SK-N-SH (cell line): ENCODE data around the gene ANGPTL1. TPM values are rescaled to one million over a fixed set of nuclear protein-coding genes. Genes with fewer than 3 reads are reported as not detected.

Source experiments
- CTCF ChIA-PET: fragments of 300-600, 350-600 bp; formaldehyde crosslinking; extraction: SDS; loops from one replicate; lab custom pipeline; 2021; lab: Yijun Ruan, JAX
- POLR2A ChIA-PET: fragments of 350-600 bp; sonication (Branson Sonifier 250); formaldehyde crosslinking; extraction: SDS; loops from one replicate; lab custom pipeline; 2020; ENCODE audit warnings: antibody characterized with exemption, inconsistent platforms; lab: Yijun Ruan, JAX
- DNase-seq: peaks from one replicate; pipeline ENCODE4 v3.0.0; 2012
- H2AFZ ChIP-seq: fragments of 200-600 bp; sonication (generic); 2 replicates; pipeline ENCODE4 v1.8.1; 2016; ENCODE audit warnings: antibody characterized with exemption, mild to moderate bottlenecking, low read depth
- H3F3A ChIP-seq: fragments of 200-600 bp; sonication (generic); replicated peaks from 2 replicates; pipeline ENCODE3; 2016; ENCODE audit warnings: antibody characterized with exemption, mild to moderate bottlenecking; ENCODE audit not compliant: insufficient read depth
- H3K27ac ChIP-seq, 2 experiments: fragments of 200-500 bp in 1 of 2; fragments of 200-600 bp in 1 of 2; sonication (Bioruptor generic) in 1 of 2; sonication (generic), shearing (Covaris generic) in 1 of 2; 2 replicates each; pipeline versions ENCODE4 v1.5.1 to v1.6.1; 2014 to 2016; ENCODE audit warnings: low read depth in 2 of 2, inconsistent platforms in 1 of 2, low read length in 1 of 2, mild to moderate bottlenecking in 1 of 2, mixed read lengths in 1 of 2
- H3K27me3 ChIP-seq: fragments of 200-600 bp; sonication (generic), shearing (Covaris generic); 2 replicates; pipeline ENCODE4 v1.6.1; 2016; ENCODE audit warnings: mixed run types; ENCODE audit not compliant: insufficient read depth
- H3K36me3 ChIP-seq, 2 experiments: fragments of 200-500 bp in 1 of 2; fragments of 200-600 bp in 1 of 2; sonication (Bioruptor generic) in 1 of 2; sonication (generic) in 1 of 2; replicated peaks in 1 of 2; 2 replicates each; pipeline versions ENCODE3 to v1.5.1; 2014 to 2016; ENCODE audit warnings: low read length in 1 of 2, mild to moderate bottlenecking in 1 of 2; ENCODE audit not compliant: insufficient read depth in 2 of 2, control insufficient read depth in 1 of 2
- H3K4me1 ChIP-seq, 2 experiments: fragments of 200-500 bp in 1 of 2; fragments of 200-600 bp in 1 of 2; sonication (Bioruptor generic) in 1 of 2; sonication (generic), shearing (Covaris generic) in 1 of 2; 2 replicates each; pipeline versions ENCODE4 v1.5.1 to v1.6.1; 2014 to 2016; ENCODE audit warnings: low read depth in 1 of 2, low read length in 1 of 2, mixed run types in 1 of 2; ENCODE audit not compliant: insufficient read depth in 2 of 2, control insufficient read depth in 1 of 2
- H3K4me2 ChIP-seq: fragments of 200-600 bp; sonication (generic), shearing (Covaris generic); 2 replicates; pipeline ENCODE4 v1.6.1; 2017; ENCODE audit warnings: mixed run types
- H3K4me3 ChIP-seq, 2 experiments: fragments of 200-500 bp in 1 of 2; fragments of 200-600 bp in 1 of 2; sonication (Bioruptor generic) in 1 of 2; sonication (generic), shearing (Covaris generic) in 1 of 2; 2 replicates each; pipeline versions ENCODE4 v1.5.1 to v1.8.1; 2014 to 2016; ENCODE audit warnings: low read depth in 2 of 2, inconsistent platforms in 1 of 2, low read length in 1 of 2, mild to moderate bottlenecking in 1 of 2, mixed read lengths in 1 of 2, moderate library complexity in 1 of 2
- H3K79me2 ChIP-seq: fragments of 200-600 bp; sonication (generic); 2 replicates; pipeline ENCODE4 v1.8.1; 2017; ENCODE audit warnings: mild to moderate bottlenecking; ENCODE audit not compliant: insufficient read depth
- H3K9ac ChIP-seq: fragments of 200-600 bp; sonication (generic); 2 replicates; pipeline ENCODE4 v1.6.1; 2017; ENCODE audit warnings: mixed run types
- H3K9me2 ChIP-seq: fragments of 200-600 bp; sonication (generic); 2 replicates; pipeline ENCODE4 v1.6.1; 2017; ENCODE audit warnings: mixed run types
- H3K9me3 ChIP-seq: fragments of 200-600 bp; sonication (generic); 2 replicates; pipeline ENCODE4 v1.6.1; 2017; ENCODE audit warnings: mixed run types, mild to moderate bottlenecking, moderate library complexity
- H4K20me1 ChIP-seq: fragments of 200-600 bp; sonication (generic); 2 replicates; pipeline ENCODE4 v1.6.1; 2017; ENCODE audit warnings: mild to moderate bottlenecking, mixed run types; ENCODE audit not compliant: insufficient read depth
- CHD2 ChIP-seq: fragments of 150-350 bp; IDR thresholded peaks from 2 replicates; pipeline ENCODE4 v1.6.1; 2018; ENCODE audit warnings: low read length; ENCODE audit not compliant: partially characterized antibody
- EP300 ChIP-seq, 2 experiments: IDR thresholded peaks; 2 replicates each; pipeline versions ENCODE4 v1.4.0 to v1.6.1; 2012; ENCODE audit warnings: borderline replicate concordance in 1 of 2, low read depth in 1 of 2, low read length in 1 of 2
- EZH2phosphoT487 ChIP-seq: fragments of 200-600 bp; sonication (generic); IDR thresholded peaks from 2 replicates; pipeline ENCODE4 v1.6.1; 2017; ENCODE audit warnings: low read depth, mixed run types, mild to moderate bottlenecking, antibody characterized with exemption, moderate library complexity, borderline replicate concordance
- FOSL2 ChIP-seq: IDR thresholded peaks from 2 replicates; pipeline ENCODE4 v1.4.0; 2012; ENCODE audit warnings: low read depth, mild to moderate bottlenecking, moderate library complexity, borderline replicate concordance
- GATA2 ChIP-seq: sonication (generic); formaldehyde crosslinking; IDR thresholded peaks from 2 replicates; pipeline ENCODE4 v1.5.0; 2020; ENCODE audit warnings: mild to moderate bottlenecking, missing genetic modification reagents
- IRF3 ChIP-seq: fragments of 150-350 bp; IDR thresholded peaks from 2 replicates; pipeline ENCODE4 v1.6.1; 2016; ENCODE audit warnings: mild to moderate bottlenecking, low read depth, low read length
- JUND ChIP-seq: IDR thresholded peaks from 2 replicates; pipeline ENCODE4 v1.4.0; 2012
- MAX ChIP-seq: IDR thresholded peaks from 2 replicates; pipeline ENCODE4 v1.4.0; 2012; ENCODE audit warnings: low read depth
- MEF2A ChIP-seq: IDR thresholded peaks from 2 replicates; pipeline ENCODE4 v1.4.0; 2012; ENCODE audit warnings: low read depth, borderline replicate concordance
- NRF1 ChIP-seq: IDR thresholded peaks from 2 replicates; pipeline ENCODE4 v1.6.1; 2012; ENCODE audit warnings: low read depth, mild to moderate bottlenecking, low read length
- PBX3 ChIP-seq: IDR thresholded peaks from 2 replicates; pipeline ENCODE4; 2012
- POLR2AphosphoS5 ChIP-seq: IDR thresholded peaks from 2 replicates; pipeline ENCODE4 v1.6.1; 2012; ENCODE audit warnings: low read depth, low read length
- REST ChIP-seq: IDR thresholded peaks from 2 replicates; pipeline ENCODE4 v1.6.1; 2012; ENCODE audit warnings: mild to moderate bottlenecking, low read depth, low read length, moderate library complexity
- TCF12 ChIP-seq: IDR thresholded peaks from 2 replicates; pipeline ENCODE4 v1.4.0; 2012
- USF1 ChIP-seq: IDR thresholded peaks from 2 replicates; pipeline ENCODE4 v1.4.0; 2012; ENCODE audit warnings: low read depth, borderline replicate concordance
- USF2 ChIP-seq: fragments of 150-350 bp; IDR thresholded peaks from 2 replicates; pipeline ENCODE4 v1.6.1; 2017; ENCODE audit warnings: antibody characterized with exemption, low read length, low read depth, borderline replicate concordance
- YY1 ChIP-seq: IDR thresholded peaks from 2 replicates; pipeline ENCODE4 v1.4.0; 2012; ENCODE audit warnings: low read depth, mild to moderate bottlenecking
- WGBS: methylation state at CpG from one replicate; pipeline ENCODE4 v1.1.6; 2017; ENCODE audit warnings: low lambda C conversion rate; 5-methylcytosine and 5-hydroxymethylcytosine counted together
- polyA plus RNA-seq, 3 experiments: library from polyadenylated mRNA; depleted of rRNA; stranded (reverse); fragments of >200 nt; gene quantifications; 2 replicates each; pipeline ENCODE4 v1.2.3, GENCODE V29; 2012

The ANGPTL1 gene
- polyA plus RNA-seq, 1 of the 3 experiments (the other 2 are of a cell fraction), result not detected

GRCh38 chr1:178818416-178818815 is 52.5 kb downstream of the ANGPTL1 start:
- no peak overlapping the region for H2AFZ ChIP-seq
- H3K4me3 ChIP-seq, result no peak overlapping the region
- H4K20me1 ChIP-seq, result no peaks in the 10 kb centered on the region
- H3K4me2 ChIP-seq, result no peak overlapping the region
- no peak overlapping the region for H3K27ac ChIP-seq
- 94% methylated on average over 2 of the region's 2 CpGs for WGBS
- no peaks in the 10 kb centered on the region for H3K9me3 ChIP-seq
- H3K4me1 ChIP-seq, result no peaks in the 10 kb centered on the region; a peak in 1 of 4 replicates
- no peaks in the 10 kb centered on the region for H3K9me2 ChIP-seq
- no peaks in the 10 kb centered on the region for H3K79me2 ChIP-seq
- H3K9ac ChIP-seq, result no peak overlapping the region
- 0 out of 2 replicates have a peak, but pooled peaks have one; percentile 14 for TF ChIP-seq FOSL2
- TF ChIP-seq PBX3, result no peak
- no peak for TF ChIP-seq NRF1
- no peak for TF ChIP-seq USF2
- H3F3A ChIP-seq, result no peaks in the 10 kb centered on the region
- H3K36me3 ChIP-seq, result peaks cover 0 to 13% of the 10 kb centered on the region in 2 experiments
- no peaks in the 10 kb centered on the region for H3K27me3 ChIP-seq
- POLR2A ChIA-PET, result no interaction called here
- CTCF ChIA-PET, result interaction anchor here (1.4 to 1.6 kb wide), 2 partner anchors 43 to 65 kb away, joined by 3 to 4 read pairs; no protein-coding TSS in a partner anchor
- no peak for DNase-seq

- DNase-seq, result no peak
- Histone ChIP-seq H3K9me2 (no peaks in the 10 kb centered on the region), H3K36me3 (peaks cover 5 to 14% of the 10 kb centered on the region in 2 experiments), H3F3A (no peaks in the 10 kb centered on the region), H4K20me1 (no peaks in the 10 kb centered on the region), H3K4me2 (no peak overlapping the region), H3K79me2 (no peaks in the 10 kb centered on the region), H2AFZ (no peak overlapping the region), H3K9me3 (no peaks in the 10 kb centered on the region), H3K4me1 (no peaks in the 10 kb centered on the region; a peak in 1 of 4 replicates), H3K27ac (no peak overlapping the region), H3K4me3 (no peak overlapping the region), H3K9ac (no peak overlapping the region), H3K27me3 (no peaks in the 10 kb centered on the region)
- ChIA-PET POLR2A (no interaction called here), CTCF (interaction anchor here (3.9 kb wide), 1 partner anchor 193 kb away, joined by 22 read pairs; no protein-coding TSS in a partner anchor)
- no peak for TF ChIP-seq NRF1
- TF ChIP-seq POLR2AphosphoS5, result no peak
- no peak for TF ChIP-seq YY1
- TF ChIP-seq IRF3, result no peak
- TF ChIP-seq MEF2A, result no peak
- no peak for TF ChIP-seq JUND
- TF ChIP-seq USF1, result no peak
- TF ChIP-seq MAX, result no peak
- TF ChIP-seq PBX3, result no peak
- no peak for TF ChIP-seq EZH2phosphoT487
- no peak for TF ChIP-seq REST
- TF ChIP-seq GATA2 (CRISPR knock-in tag), result no peak
- no peak for TF ChIP-seq CHD2
- TF ChIP-seq EP300 (IDR thresholded peaks at IDR 0.05; ENCODE audit: borderline replicate concordance in 1 of 2, low read depth in 1 of 2, low read length in 1 of 2), result no peak
- no peak for TF ChIP-seq TCF12
Observed at GRCh38 chr1:178810585-178810984, 60.3 kb downstream of the ANGPTL1 start.
